ENCODE data around the gene C17orf114.

C17orf114 gene

GRCh38 chr17:4843321-4844000 is 41.3 kb upstream of the C17orf114 start:
- Histone ChIP-seq H2AFZ (ENCODE audit: low read length) (no peak overlapping the region), H3K4me2 (ENCODE audit: low read depth, low read length) (no peak overlapping the region), H4K20me1 (ENCODE audit: insufficient read depth, low read length) (peaks cover 35% of the 10 kb centered on the region), H3K9me3 (ENCODE audit: low read length) (no peaks in the 10 kb centered on the region), H3K4me3 (replicated peaks in 1 of 3; ENCODE audit: insufficient read depth in 1 of 3, low read depth in 2 of 3, low read length in 3 of 3) (no peak overlapping the region), H3K79me2 (ENCODE audit: insufficient read depth, low read length) (peaks cover 85% of the 10 kb centered on the region), H3K36me3 (replicated peaks in 1 of 2; ENCODE audit: control insufficient read depth in 1 of 2, insufficient read depth in 2 of 2, low read length in 2 of 2) (peaks cover 3 to 22% of the 10 kb centered on the region in 2 experiments; a peak in 4 of 5 replicates), H3K27me3 (ENCODE audit: control insufficient read depth in 1 of 2, insufficient read depth in 2 of 2, low read length in 2 of 2) (no peaks in the 10 kb centered on the region), H3K27ac (ENCODE audit: extremely low read length, insufficient read depth, low read length) (no peak overlapping the region), H3K9ac (ENCODE audit: insufficient read depth, low read depth, low read length) (no peak overlapping the region), H3K4me1 (ENCODE audit: insufficient read depth, low read length) (peaks cover 62% of the 10 kb centered on the region)
- no peak for FAIRE-seq
- 83% methylated on average over 9 of the region's 9 CpGs for WGBS (ENCODE audit: low lambda C conversion rate)
- ChIA-PET CTCF (ENCODE audit: low intra/inter-chr PET ratio, low total read pairs) (no interaction called here), POLR2A (no interaction called here)
- no peak for DNase-seq (ENCODE audit: low spot score)
- in situ Hi-C loops (cut with HindIII; ENCODE audit: extremely low pct_ligation_motif_present, low pct_unique_long_range_greater_than_20kb) (no loop called here), intact Hi-C loops (cut with micrococcal nuclease; ENCODE audit: unreplicated experiment) (no loop called here)
- no peak for ATAC-seq
- BruUV-seq (replicated peaks) = no TSS peak
- no peak for TF ChIP-seq MAFK (conservative IDR thresholded peaks at IDR 0.05 in 1 of 2, IDR thresholded peaks at IDR 0.05 in 1 of 2; ENCODE audit: low read length in 2 of 2)
- TF ChIP-seq, protein P1, sequence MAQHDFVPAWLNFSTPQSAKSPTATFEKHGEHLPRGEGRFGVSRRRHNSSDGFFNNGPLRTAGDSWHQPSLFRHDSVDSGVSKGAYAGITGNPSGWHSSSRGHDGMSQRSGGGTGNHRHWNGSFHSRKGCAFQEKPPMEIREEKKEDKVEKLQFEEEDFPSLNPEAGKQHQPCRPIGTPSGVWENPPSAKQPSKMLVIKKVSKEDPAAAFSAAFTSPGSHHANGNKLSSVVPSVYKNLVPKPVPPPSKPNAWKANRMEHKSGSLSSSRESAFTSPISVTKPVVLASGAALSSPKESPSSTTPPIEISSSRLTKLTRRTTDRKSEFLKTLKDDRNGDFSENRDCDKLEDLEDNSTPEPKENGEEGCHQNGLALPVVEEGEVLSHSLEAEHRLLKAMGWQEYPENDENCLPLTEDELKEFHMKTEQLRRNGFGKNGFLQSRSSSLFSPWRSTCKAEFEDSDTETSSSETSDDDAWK (CRISPR knock-in tag; IDR thresholded peaks at IDR 0.05) = no peak
- TF ChIP-seq, protein P2, sequence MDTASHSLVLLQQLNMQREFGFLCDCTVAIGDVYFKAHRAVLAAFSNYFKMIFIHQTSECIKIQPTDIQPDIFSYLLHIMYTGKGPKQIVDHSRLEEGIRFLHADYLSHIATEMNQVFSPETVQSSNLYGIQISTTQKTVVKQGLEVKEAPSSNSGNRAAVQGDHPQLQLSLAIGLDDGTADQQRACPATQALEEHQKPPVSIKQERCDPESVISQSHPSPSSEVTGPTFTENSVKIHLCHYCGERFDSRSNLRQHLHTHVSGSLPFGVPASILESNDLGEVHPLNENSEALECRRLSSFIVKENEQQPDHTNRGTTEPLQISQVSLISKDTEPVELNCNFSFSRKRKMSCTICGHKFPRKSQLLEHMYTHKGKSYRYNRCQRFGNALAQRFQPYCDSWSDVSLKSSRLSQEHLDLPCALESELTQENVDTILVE (CRISPR knock-in tag; IDR thresholded peaks at IDR 0.05) = no peak
- TF ChIP-seq ZNF605 (CRISPR knock-in tag; IDR thresholded peaks at IDR 0.05) = no peak
- no peak for TF ChIP-seq ZNF720 (CRISPR knock-in tag; IDR thresholded peaks at IDR 0.05)
- no peak for TF ChIP-seq ATF7-NPFF (CRISPR knock-in tag; IDR thresholded peaks at IDR 0.05; ENCODE audit: low read depth)
- TF ChIP-seq NR2F1 (CRISPR knock-in tag; IDR thresholded peaks at IDR 0.05) = no peak
- TF ChIP-seq, protein P3, sequence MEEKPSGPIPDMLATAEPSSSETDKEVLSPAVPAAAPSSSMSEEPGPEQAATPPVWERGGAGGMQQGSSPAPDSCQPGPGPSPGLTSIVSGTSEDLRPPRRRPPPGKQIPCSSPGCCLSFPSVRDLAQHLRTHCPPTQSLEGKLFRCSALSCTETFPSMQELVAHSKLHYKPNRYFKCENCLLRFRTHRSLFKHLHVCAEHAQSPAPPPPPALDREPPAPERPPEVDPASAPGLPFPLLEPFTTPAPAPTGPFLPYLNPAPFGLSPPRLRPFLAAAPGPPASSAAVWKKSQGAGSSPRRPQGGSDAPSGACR (CRISPR knock-in tag; IDR thresholded peaks at IDR 0.05) = no peak
- TF ChIP-seq, protein P4, sequence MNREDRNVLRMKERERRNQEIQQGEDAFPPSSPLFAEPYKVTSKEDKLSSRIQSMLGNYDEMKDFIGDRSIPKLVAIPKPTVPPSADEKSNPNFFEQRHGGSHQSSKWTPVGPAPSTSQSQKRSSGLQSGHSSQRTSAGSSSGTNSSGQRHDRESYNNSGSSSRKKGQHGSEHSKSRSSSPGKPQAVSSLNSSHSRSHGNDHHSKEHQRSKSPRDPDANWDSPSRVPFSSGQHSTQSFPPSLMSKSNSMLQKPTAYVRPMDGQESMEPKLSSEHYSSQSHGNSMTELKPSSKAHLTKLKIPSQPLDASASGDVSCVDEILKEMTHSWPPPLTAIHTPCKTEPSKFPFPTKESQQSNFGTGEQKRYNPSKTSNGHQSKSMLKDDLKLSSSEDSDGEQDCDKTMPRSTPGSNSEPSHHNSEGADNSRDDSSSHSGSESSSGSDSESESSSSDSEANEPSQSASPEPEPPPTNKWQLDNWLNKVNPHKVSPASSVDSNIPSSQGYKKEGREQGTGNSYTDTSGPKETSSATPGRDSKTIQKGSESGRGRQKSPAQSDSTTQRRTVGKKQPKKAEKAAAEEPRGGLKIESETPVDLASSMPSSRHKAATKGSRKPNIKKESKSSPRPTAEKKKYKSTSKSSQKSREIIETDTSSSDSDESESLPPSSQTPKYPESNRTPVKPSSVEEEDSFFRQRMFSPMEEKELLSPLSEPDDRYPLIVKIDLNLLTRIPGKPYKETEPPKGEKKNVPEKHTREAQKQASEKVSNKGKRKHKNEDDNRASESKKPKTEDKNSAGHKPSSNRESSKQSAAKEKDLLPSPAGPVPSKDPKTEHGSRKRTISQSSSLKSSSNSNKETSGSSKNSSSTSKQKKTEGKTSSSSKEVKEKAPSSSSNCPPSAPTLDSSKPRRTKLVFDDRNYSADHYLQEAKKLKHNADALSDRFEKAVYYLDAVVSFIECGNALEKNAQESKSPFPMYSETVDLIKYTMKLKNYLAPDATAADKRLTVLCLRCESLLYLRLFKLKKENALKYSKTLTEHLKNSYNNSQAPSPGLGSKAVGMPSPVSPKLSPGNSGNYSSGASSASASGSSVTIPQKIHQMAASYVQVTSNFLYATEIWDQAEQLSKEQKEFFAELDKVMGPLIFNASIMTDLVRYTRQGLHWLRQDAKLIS (CRISPR knock-in tag; IDR thresholded peaks at IDR 0.05) = no peak
- no peak for TF ChIP-seq FOXK1 (CRISPR knock-in tag; IDR thresholded peaks at IDR 0.05; ENCODE audit: borderline replicate concordance, low read depth)
- TF ChIP-seq ZNF574 (CRISPR knock-in tag; IDR thresholded peaks at IDR 0.05) = no peak
- no peak for TF ChIP-seq ZNF207 (IDR thresholded peaks at IDR 0.05; ENCODE audit: borderline replicate concordance)
